ENCODE results near the gene TUBB2A.
"Not testable (repeated sequence)": the region's sequence is repeated elsewhere in the genome, so short reads cannot be mapped to it uniquely, and the experiment has no call there.

- TF ChIP-seq CTCF, POLR2A, POLR2AphosphoS5 (IDR thresholded peaks at IDR 0.05): not testable (repeated sequence)
These were observed 13.3 kb upstream of the TUBB2A start for GRCh38 chr6:3170676-3171075.
